Spleen (tissue), 11 donors: ENCODE measurements around the gene TMEM128. TPM values are rescaled to one million over a fixed set of nuclear protein-coding genes. Genes with fewer than 3 reads are reported as not detected.
A peak's percentile ranks its signal among the peaks of the same experiment; 100 is the strongest.

Experiments
- DNase-seq: peaks from one replicate; pipeline ENCODE4 v3.0.0-alpha.2; 2020
- H3K27ac ChIP-seq, 8 donors: fragments of 200-600 bp; sonication (generic) in 7 of 8; 1 replicate in 4 of 8; 2 replicates in 4 of 8; pipeline versions ENCODE4 v1.5.0 to v1.8.0; 2016 to 2021; ENCODE audit warnings: inconsistent platforms in 4 of 8, mild to moderate bottlenecking in 4 of 8, moderate library complexity in 1 of 8
- H3K27me3 ChIP-seq, 7 donors: fragments of 200-600 bp; sonication (generic) in 6 of 7; replicated peaks in 1 of 7; 1 replicate in 4 of 7; 2 replicates in 3 of 7; pipeline versions ENCODE4 v1.5.0 to v1.8.0; 2016 to 2021; ENCODE audit warnings: inconsistent platforms in 3 of 7, mild to moderate bottlenecking in 1 of 7
- H3K36me3 ChIP-seq, 6 donors: fragments of 200-600 bp; sonication (generic) in 5 of 6; 1 replicate in 4 of 6; 2 replicates in 2 of 6; pipeline versions ENCODE4 v1.5.0 to v1.8.0; 2016 to 2021; ENCODE audit warnings: inconsistent platforms in 2 of 6
- H3K4me1 ChIP-seq, 6 donors: fragments of 200-600 bp; sonication (generic) in 5 of 6; 1 replicate in 3 of 6; 2 replicates in 3 of 6; pipeline versions ENCODE4 v1.5.0 to v1.8.0; 2016 to 2021; ENCODE audit warnings: inconsistent platforms in 3 of 6
- H3K4me3 ChIP-seq, 8 donors: fragments of 200-600 bp; sonication (generic) in 7 of 8; 1 replicate in 4 of 8; 2 replicates in 4 of 8; pipeline versions ENCODE4 v1.5.0 to v1.8.0; 2016 to 2021; ENCODE audit warnings: inconsistent platforms in 4 of 8, mild to moderate bottlenecking in 4 of 8, moderate library complexity in 2 of 8
- H3K9me3 ChIP-seq, 8 donors: fragments of 200-600 bp; sonication (generic) in 7 of 8; 1 replicate in 4 of 8; 2 replicates in 4 of 8; pipeline versions ENCODE4 v1.5.0 to v1.8.0; 2016 to 2021; ENCODE audit warnings: inconsistent platforms in 4 of 8
- CTCF ChIP-seq, 11 experiments: fragments of 200-600 bp in 7 of 11; fragments of 450-650 bp in 4 of 11; sonication (generic) in 4 of 11; IDR thresholded peaks in 8 of 11; conservative IDR thresholded peaks in 3 of 11; 1 replicate in 7 of 11; 2 replicates in 4 of 11; pipeline versions ENCODE4 v1.4.0 to v1.8.0; 2016 to 2021; ENCODE audit warnings: antibody characterized with exemption in 11 of 11, inconsistent platforms in 4 of 11, mild to moderate bottlenecking in 1 of 11
- POLR2A ChIP-seq, 3 donors: fragments of 450-650 bp; IDR thresholded peaks; one replicate each; pipeline ENCODE4 v1.5.1; 2017; ENCODE audit warnings: antibody characterized with exemption in 3 of 3, mild to moderate bottlenecking in 1 of 3
- POLR2AphosphoS5 ChIP-seq, 3 donors: sonication (generic); formaldehyde crosslinking; IDR thresholded peaks; one replicate each; pipeline ENCODE4 v1.5.1; 2017; ENCODE audit warnings: antibody characterized with exemption in 3 of 3
- WGBS, 5 donors: extraction: QIAGEN DNeasy Blood & Tissue Kit in 3 of 5; methylation state at CpG; one replicate each; pipeline versions ENCODE4 v1.1.5 to v1.1.7; 2013 to 2018; 5-methylcytosine and 5-hydroxymethylcytosine counted together
- intact Hi-C: fragments of 100-400 bp; cut with DNase I; formaldehyde crosslinking; loops from one replicate; pipeline ENCODE4 v1.15.0; 2023; ENCODE audit warnings: low total_unique reads
- polyA plus RNA-seq, 3 donors: library from polyadenylated mRNA; stranded (reverse); fragments of 200-250 nt; gene quantifications; one replicate each; pipeline ENCODE4 v1.2.1, GENCODE V29; 2013
- total RNA-seq, 7 donors: library from RNA; depleted of rRNA in 3 of 7; stranded (reverse); fragments of >200 nt in 3 of 7; fragmentation: NEBNext Ultra II Directional in 4 of 7; extraction: Animal tissue kit (Norgen Biotek cat#: 25700) in 4 of 7; gene quantifications; one replicate each; pipeline versions ENCODE4 v1.1.0 to v1.2.1, GENCODE V29; 2016 to 2021
- donor health status: healthy with polysubstance abuse.
- donor health status: DM: no; HTN: no; CAD: no; lungs with moderate emphysema.
- donor health status: DM: no; HTN: no; CAD: no.
- donor health status: Bipolar disorder and iron deficiency.
- donor health status: healthy.
- donor health status: DM: no; HTN: no; CAD: no.
- donor health status: DM: yes; HTN: yes; CAD: no.

Gene TMEM128
- total and polyA plus RNA-seq, 10 donors = 16.3 to 25.6 (median 21.6) TPM

- peak overlapping the region in 7 of 8 donors; percentile 51 to 77 (median 58) for H3K27ac ChIP-seq
- H3K9me3 ChIP-seq = no peaks in the 10 kb centered on the region
- DNase-seq = no peak
- intact Hi-C loops = no loop called here
- peaks cover 0 to 64% (median 45%) of the 10 kb centered on the region in 6 donors for H3K36me3 ChIP-seq
- WGBS, 5 donors = 67 to 80% (median 78%) methylated on average over 11 of the region's 11 CpGs
- no peaks in the 10 kb centered on the region for H3K27me3 ChIP-seq
- H3K4me3 ChIP-seq = no peak overlapping the region
- TF ChIP-seq POLR2AphosphoS5 (IDR thresholded peaks at IDR 0.05) = peak in 2 of 3 donors; percentile 24 to 52
- TF ChIP-seq POLR2A (IDR thresholded peaks at IDR 0.05) = no peak
- TF ChIP-seq CTCF (IDR thresholded peaks at IDR 0.05 in 8 of 11, conservative IDR thresholded peaks at IDR 0.05 in 3 of 11) = no peak
- peaks cover 8 to 57% (median 31%) of the 10 kb centered on the region in 6 donors for H3K4me1 ChIP-seq
Measured at GRCh38 chr4:4284827-4285618, 37.0 kb upstream of the TMEM128 start.

GRCh38 chr4:4281787-4282186 lies 33.8 kb upstream of the TMEM128 start:
- no peaks in the 10 kb centered on the region for H3K9me3 ChIP-seq
- DNase-seq = no peak
- peaks cover 0 to 96% (median 70%) of the 10 kb centered on the region in 6 donors for H3K36me3 ChIP-seq
- H3K27me3 ChIP-seq = no peaks in the 10 kb centered on the region
- 79 to 95% (median 90%) methylated on average over 6 of the region's 6 CpGs for WGBS, 5 donors
- H3K4me3 ChIP-seq = no peak overlapping the region
- TF ChIP-seq POLR2AphosphoS5 (IDR thresholded peaks at IDR 0.05) = no peak
- TF ChIP-seq POLR2A (IDR thresholded peaks at IDR 0.05) = no peak
- H3K4me1 ChIP-seq = peaks cover 0 to 29% (median 12%) of the 10 kb centered on the region in 6 donors
- H3K27ac ChIP-seq = no peak overlapping the region
- intact Hi-C loops = no loop called here

GRCh38 chr4:4277531-4277930 lies 29.5 kb upstream of the TMEM128 start:
- Histone ChIP-seq H3K4me1 (no peaks in the 10 kb centered on the region), H3K9me3 (no peaks in the 10 kb centered on the region), H3K36me3 (peaks cover 2 to 100% (median 79%) of the 10 kb centered on the region in 6 donors), H3K27ac (no peak overlapping the region), H3K27me3 (no peaks in the 10 kb centered on the region), H3K4me3 (no peak overlapping the region)
- intact Hi-C loops = no loop called here
- 76 to 86% (median 80%) methylated on average over 6 of the region's 6 CpGs for WGBS, 5 donors
- no peak for TF ChIP-seq POLR2A (IDR thresholded peaks at IDR 0.05)
- no peak for TF ChIP-seq CTCF (IDR thresholded peaks at IDR 0.05 in 8 of 11, conservative IDR thresholded peaks at IDR 0.05 in 3 of 11)
- no peak for DNase-seq

- Histone ChIP-seq H3K4me1 (peaks cover 0 to 11% (median 0%) of the 10 kb centered on the region in 6 donors), H3K4me3 (no peak overlapping the region), H3K27ac (peak overlapping the region in 3 of 8 donors; percentile 5 to 16 (median 13)), H3K9me3 (no peaks in the 10 kb centered on the region), H3K27me3 (no peaks in the 10 kb centered on the region), H3K36me3 (peaks cover 2 to 95% (median 65%) of the 10 kb centered on the region in 6 donors)
- no peak for DNase-seq
- 82 to 95% (median 87%) methylated on average over 14 of the region's 14 CpGs for WGBS, 5 donors
- TF ChIP-seq CTCF (IDR thresholded peaks at IDR 0.05 in 8 of 11, conservative IDR thresholded peaks at IDR 0.05 in 3 of 11) (no peak), POLR2A (IDR thresholded peaks at IDR 0.05) (no peak), POLR2AphosphoS5 (IDR thresholded peaks at IDR 0.05) (no peak)
- intact Hi-C loops = no loop called here
Measured at GRCh38 chr4:4274226-4274625, 26.2 kb upstream of the TMEM128 start.
